ENCODE results near the gene SPTB. TPM values are rescaled to one million over a fixed set of nuclear protein-coding genes. Genes with fewer than 3 reads are reported as not detected.

The SPTB gene
- total RNA-seq, 1 experiment from 2014 or later: 0.13 TPM

- Histone ChIP-seq H3K27ac (ENCODE audit: low read length) (no peak overlapping the region), H3K36me3 (ENCODE audit: control insufficient read depth, insufficient read depth, low read length) (no peaks in the 10 kb centered on the region), H3K27me3 (ENCODE audit: control insufficient read depth, insufficient read depth, low read length) (no peaks in the 10 kb centered on the region), H3K4me1 (ENCODE audit: control insufficient read depth, insufficient read depth, low read length) (no peaks in the 10 kb centered on the region), H3K4me3 (ENCODE audit: low read depth in 2 of 2, low read length in 2 of 2) (no peak overlapping the region), H3K9me3 (ENCODE audit: control insufficient read depth, insufficient read depth, low read depth, low read length) (no peaks in the 10 kb centered on the region)
- no TSS peak for BruUV-seq (replicated peaks)
- ATAC-seq (no peak), DNase-seq (ENCODE audit: low read depth, low spot score) (no peak)
- intact Hi-C loops (cut with micrococcal nuclease; ENCODE audit: unreplicated experiment): no loop called here
- POLR2A ChIA-PET: no interaction called here
- TF ChIP-seq POLR2AphosphoS5 (IDR thresholded peaks at IDR 0.05; ENCODE audit: low read depth, low read length) (no peak), CTCF (IDR thresholded peaks at IDR 0.05) (no peak), SIN3A (IDR thresholded peaks at IDR 0.05; ENCODE audit: borderline replicate concordance, insufficient read depth, low read depth, low read length) (no peak), TCF7L2 (IDR thresholded peaks at IDR 0.05; ENCODE audit: low read depth, low read length) (no peak)
- TF ChIP-seq, protein P1, sequence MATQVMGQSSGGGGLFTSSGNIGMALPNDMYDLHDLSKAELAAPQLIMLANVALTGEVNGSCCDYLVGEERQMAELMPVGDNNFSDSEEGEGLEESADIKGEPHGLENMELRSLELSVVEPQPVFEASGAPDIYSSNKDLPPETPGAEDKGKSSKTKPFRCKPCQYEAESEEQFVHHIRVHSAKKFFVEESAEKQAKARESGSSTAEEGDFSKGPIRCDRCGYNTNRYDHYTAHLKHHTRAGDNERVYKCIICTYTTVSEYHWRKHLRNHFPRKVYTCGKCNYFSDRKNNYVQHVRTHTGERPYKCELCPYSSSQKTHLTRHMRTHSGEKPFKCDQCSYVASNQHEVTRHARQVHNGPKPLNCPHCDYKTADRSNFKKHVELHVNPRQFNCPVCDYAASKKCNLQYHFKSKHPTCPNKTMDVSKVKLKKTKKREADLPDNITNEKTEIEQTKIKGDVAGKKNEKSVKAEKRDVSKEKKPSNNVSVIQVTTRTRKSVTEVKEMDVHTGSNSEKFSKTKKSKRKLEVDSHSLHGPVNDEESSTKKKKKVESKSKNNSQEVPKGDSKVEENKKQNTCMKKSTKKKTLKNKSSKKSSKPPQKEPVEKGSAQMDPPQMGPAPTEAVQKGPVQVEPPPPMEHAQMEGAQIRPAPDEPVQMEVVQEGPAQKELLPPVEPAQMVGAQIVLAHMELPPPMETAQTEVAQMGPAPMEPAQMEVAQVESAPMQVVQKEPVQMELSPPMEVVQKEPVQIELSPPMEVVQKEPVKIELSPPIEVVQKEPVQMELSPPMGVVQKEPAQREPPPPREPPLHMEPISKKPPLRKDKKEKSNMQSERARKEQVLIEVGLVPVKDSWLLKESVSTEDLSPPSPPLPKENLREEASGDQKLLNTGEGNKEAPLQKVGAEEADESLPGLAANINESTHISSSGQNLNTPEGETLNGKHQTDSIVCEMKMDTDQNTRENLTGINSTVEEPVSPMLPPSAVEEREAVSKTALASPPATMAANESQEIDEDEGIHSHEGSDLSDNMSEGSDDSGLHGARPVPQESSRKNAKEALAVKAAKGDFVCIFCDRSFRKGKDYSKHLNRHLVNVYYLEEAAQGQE (IDR thresholded peaks at IDR 0.05; ENCODE audit: insufficient read depth in 1 of 2, low read depth in 2 of 2, low read length in 1 of 2): no peak
- in situ Hi-C loops (cut with HindIII; ENCODE audit: low pct_unique_long_range_greater_than_20kb, low sequenced_read_pairs): no loop called here
- CTCF ChIA-PET: no interaction called here
These were observed 134.1 kb downstream of the SPTB start for GRCh38 chr14:64745511-64746091.

GRCh38 chr14:64743061-64743460 lies 136.6 kb downstream of the SPTB start:
- Histone ChIP-seq H3K27me3 (ENCODE audit: control insufficient read depth, insufficient read depth, low read length) (no peaks in the 10 kb centered on the region), H3K27ac (ENCODE audit: low read length) (no peak overlapping the region), H3K4me3 (ENCODE audit: low read depth in 2 of 2, low read length in 2 of 2) (no peak overlapping the region), H3K9me3 (ENCODE audit: control insufficient read depth, insufficient read depth, low read depth, low read length) (no peaks in the 10 kb centered on the region), H3K36me3 (ENCODE audit: control insufficient read depth, insufficient read depth, low read length) (no peaks in the 10 kb centered on the region), H3K4me1 (ENCODE audit: control insufficient read depth, insufficient read depth, low read length) (no peaks in the 10 kb centered on the region)
- DNase-seq (ENCODE audit: low read depth, low spot score) (no peak), ATAC-seq (no peak)
- BruUV-seq (replicated peaks): no TSS peak
- POLR2A ChIA-PET: no interaction called here
- in situ Hi-C loops (cut with HindIII; ENCODE audit: low pct_unique_long_range_greater_than_20kb, low sequenced_read_pairs): no loop called here
- intact Hi-C loops (cut with micrococcal nuclease; ENCODE audit: unreplicated experiment): no loop called here
- CTCF ChIA-PET: no interaction called here
- TF ChIP-seq CTCF (IDR thresholded peaks at IDR 0.05) (no peak), POLR2AphosphoS5 (IDR thresholded peaks at IDR 0.05; ENCODE audit: low read depth, low read length) (no peak), SIN3A (IDR thresholded peaks at IDR 0.05; ENCODE audit: borderline replicate concordance, insufficient read depth, low read depth, low read length) (no peak), TCF7L2 (IDR thresholded peaks at IDR 0.05; ENCODE audit: low read depth, low read length) (no peak)
- TF ChIP-seq, protein P1 (IDR thresholded peaks at IDR 0.05; ENCODE audit: insufficient read depth in 1 of 2, low read depth in 2 of 2, low read length in 1 of 2): no peak
